Vagina (tissue), 2 donors: ENCODE measurements around the gene DOCK11.

Source experiments
- CTCF ChIP-seq, 3 experiments: fragments of 450-650 bp in 2 of 3; fragments of 200-600 bp in 1 of 3; sonication (generic) in 1 of 3; IDR thresholded peaks; one replicate each; pipeline ENCODE4 v1.5.1; 2017 to 2019; ENCODE audit warnings: antibody characterized with exemption in 3 of 3, mild to moderate bottlenecking in 2 of 3, moderate library complexity in 2 of 3
- POLR2A ChIP-seq, 2 donors: fragments of 450-650 bp; IDR thresholded peaks; one replicate each; pipeline ENCODE4 v1.6.1; 2017; ENCODE audit warnings: antibody characterized with exemption in 2 of 2, mild to moderate bottlenecking in 2 of 2, moderate library complexity in 2 of 2

- TF ChIP-seq CTCF (IDR thresholded peaks at IDR 0.05) (no peak), POLR2A (IDR thresholded peaks at IDR 0.05) (no peak)
Measured at GRCh38 chrX:118734909-118735308, 239.3 kb downstream of the DOCK11 start.
